GM12874 (cell line): Measurements from ENCODE around the gene MGST1.

Experiments
- CTCF ChIP-seq: IDR thresholded peaks from 2 replicates; pipeline ENCODE4 v1.5.1; 2011; ENCODE audit warnings: low read depth, mild to moderate bottlenecking, control low read depth, low read length, moderate library complexity; ENCODE audit not compliant: insufficient read depth

MGST1 gene

GRCh38 chr12:16407346-16407745 lies 59.9 kb downstream of the MGST1 start:
- TF ChIP-seq CTCF = no peak
